ENCODE data around the gene MEIKIN. TPM values are rescaled to one million over a fixed set of nuclear protein-coding genes. Genes with fewer than 3 reads are reported as not detected.

Gene MEIKIN
- total RNA-seq, 4 donors from 2014 or later, result not detected

- intact Hi-C loops (cut with DNase I), result no loop called here
- 74% methylated on average over 1 of the region's 1 CpG for WGBS
- H3K36me3 ChIP-seq, result no peaks in the 10 kb centered on the region
- no peak overlapping the region for H3K4me3 ChIP-seq
- TF ChIP-seq POLR2AphosphoS5 (IDR thresholded peaks at IDR 0.05), result no peak
- no peak for TF ChIP-seq POLR2A (IDR thresholded peaks at IDR 0.05; ENCODE audit: low read depth)
- TF ChIP-seq CTCF (IDR thresholded peaks at IDR 0.05), result no peak
- TF ChIP-seq EP300 (IDR thresholded peaks at IDR 0.05), result no peak
- no peak for DNase-seq (ENCODE audit: extremely low spot score)
- no peaks in the 10 kb centered on the region for H3K4me1 ChIP-seq
- no peaks in the 10 kb centered on the region for H3K27me3 ChIP-seq
- peaks cover 0 to 18% (median 7%) of the 10 kb centered on the region in 4 donors for H3K9me3 ChIP-seq
- H3K27ac ChIP-seq (replicated peaks in 1 of 4), result no peak overlapping the region
Observed at GRCh38 chr5:131821221-131821620, 124.2 kb downstream of the MEIKIN start.

- Histone ChIP-seq H3K36me3 (no peaks in the 10 kb centered on the region), H3K27ac (replicated peaks in 1 of 4) (no peak overlapping the region), H3K4me1 (no peaks in the 10 kb centered on the region), H3K4me3 (no peak overlapping the region), H3K9me3 (no peaks in the 10 kb centered on the region), H3K27me3 (no peaks in the 10 kb centered on the region)
- 97% methylated on average over 2 of the region's 2 CpGs for WGBS
- intact Hi-C loops (cut with DNase I), result no loop called here
- no peak for DNase-seq (ENCODE audit: extremely low spot score)
- TF ChIP-seq POLR2A (IDR thresholded peaks at IDR 0.05; ENCODE audit: low read depth), result no peak
Observed at GRCh38 chr5:131818001-131818724, 127.3 kb downstream of the MEIKIN start.

DNA sequence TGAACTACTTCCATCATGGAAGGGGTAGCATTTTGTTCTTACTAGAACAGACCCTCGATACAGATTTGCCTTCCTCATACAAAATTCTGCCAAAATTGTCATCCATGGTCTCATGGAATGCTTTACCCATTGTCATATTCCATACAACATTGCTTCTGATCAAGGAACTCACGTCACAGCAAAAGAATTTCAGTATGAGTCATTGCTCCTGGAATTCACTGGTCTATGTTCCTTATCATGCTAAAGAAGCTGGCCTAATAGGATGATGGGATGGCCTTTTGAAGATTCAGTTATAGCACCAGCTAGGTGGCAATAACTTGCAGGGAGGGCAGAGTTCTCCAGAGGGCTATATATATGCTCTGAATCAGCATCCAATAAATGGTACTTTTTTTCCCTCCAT is 130.5 kb downstream of the MEIKIN start:
- WGBS, result 50% methylated on average over 2 of the region's 2 CpGs
- TF ChIP-seq POLR2AphosphoS5 (IDR thresholded peaks at IDR 0.05) (no peak), CTCF (IDR thresholded peaks at IDR 0.05) (no peak), EP300 (IDR thresholded peaks at IDR 0.05) (no peak)
- no peak overlapping the region for H3K27ac ChIP-seq (replicated peaks in 1 of 4)
- H3K27me3 ChIP-seq, result no peaks in the 10 kb centered on the region
- intact Hi-C loops (cut with DNase I), result loop anchor here (5.0 kb wide), 1 partner anchor 228 kb away; no protein-coding TSS in a partner anchor
- no peaks in the 10 kb centered on the region for H3K36me3 ChIP-seq
- no peak overlapping the region for H3K4me3 ChIP-seq
- peaks cover 7 to 16% (median 14%) of the 10 kb centered on the region in 4 donors for H3K4me1 ChIP-seq
- H3K9me3 ChIP-seq, result no peaks in the 10 kb centered on the region
- DNase-seq (ENCODE audit: extremely low spot score), result no peak

- intact Hi-C loops (cut with DNase I), result loop anchor here (5.0 kb wide), 1 partner anchor 225 kb away; no protein-coding TSS in a partner anchor
Observed at GRCh38 chr5:131812371-131813160, 132.9 kb downstream of the MEIKIN start.

More at GRCh38 chr5:131812371-131813160, 132.9 kb downstream of the MEIKIN start:
- no peak overlapping the region for H3K27ac ChIP-seq (replicated peaks in 1 of 4)
- TF ChIP-seq EP300 (IDR thresholded peaks at IDR 0.05) (no peak), POLR2A (IDR thresholded peaks at IDR 0.05; ENCODE audit: low read depth) (no peak), POLR2AphosphoS5 (IDR thresholded peaks at IDR 0.05) (no peak), CTCF (IDR thresholded peaks at IDR 0.05) (no peak)
- peaks cover 7 to 16% (median 14%) of the 10 kb centered on the region in 4 donors for H3K4me1 ChIP-seq
- 65% methylated on average over 3 of the region's 4 CpGs for WGBS
- H3K9me3 ChIP-seq, result no peaks in the 10 kb centered on the region
- no peak overlapping the region for H3K4me3 ChIP-seq
- no peak for DNase-seq (ENCODE audit: extremely low spot score)
- H3K27me3 ChIP-seq, result no peaks in the 10 kb centered on the region
- no peaks in the 10 kb centered on the region for H3K36me3 ChIP-seq

All from esophagus muscularis mucosa (tissue), 4 donors.